Measurements from ENCODE around the gene KCNG1. TPM values are rescaled to one million over a fixed set of nuclear protein-coding genes. Genes with fewer than 3 reads are reported as not detected.

Gene KCNG1
- total and polyA plus RNA-seq, 2 of the 13 experiments (the other 11 are each of a cell fraction or from before 2014, with no cell fraction given) = not detected

DNA sequence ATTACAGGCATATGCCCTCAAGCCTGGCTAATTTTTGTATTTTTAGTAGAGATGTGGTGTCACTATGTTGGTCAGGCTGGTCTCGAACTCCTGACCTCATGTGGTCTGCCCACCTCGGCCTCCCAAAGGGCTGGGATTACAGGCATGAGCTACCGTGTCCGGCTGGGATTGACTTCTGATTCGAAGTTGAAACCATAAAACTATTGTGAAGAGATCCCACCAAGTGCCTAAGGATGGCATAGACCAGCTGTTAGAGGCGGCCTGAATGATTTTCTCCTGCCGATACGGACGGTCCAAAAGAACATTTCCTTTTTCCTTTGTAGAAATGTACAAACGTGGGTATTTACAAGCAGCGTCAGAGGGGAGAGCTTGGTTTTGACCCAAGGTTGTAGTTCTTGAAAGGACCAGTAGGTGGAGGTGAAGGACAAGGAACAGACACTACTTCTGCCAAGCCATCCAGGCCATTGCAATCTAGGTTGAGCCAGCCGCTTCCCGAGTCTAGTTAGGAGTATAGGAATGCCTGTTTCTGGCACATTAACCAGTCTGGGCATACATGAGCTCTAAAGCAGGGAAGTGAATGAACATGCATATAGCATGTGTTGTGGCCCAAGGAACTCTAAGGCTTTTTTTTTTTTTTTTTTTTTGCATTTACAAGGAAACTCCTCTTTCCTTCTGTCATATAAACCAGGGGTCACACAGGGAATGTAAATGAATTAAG, 35.3 kb downstream of the KCNG1 start (continued):
- TF ChIP-seq, protein P1, sequence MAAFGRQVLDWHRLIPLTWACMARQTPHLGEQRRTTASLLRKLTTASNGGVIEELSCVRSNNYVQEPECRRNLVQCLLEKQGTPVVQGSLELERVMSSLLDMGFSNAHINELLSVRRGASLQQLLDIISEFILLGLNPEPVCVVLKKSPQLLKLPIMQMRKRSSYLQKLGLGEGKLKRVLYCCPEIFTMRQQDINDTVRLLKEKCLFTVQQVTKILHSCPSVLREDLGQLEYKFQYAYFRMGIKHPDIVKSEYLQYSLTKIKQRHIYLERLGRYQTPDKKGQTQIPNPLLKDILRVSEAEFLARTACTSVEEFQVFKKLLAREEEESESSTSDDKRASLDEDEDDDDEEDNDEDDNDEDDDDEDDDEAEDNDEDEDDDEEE (CRISPR knock-in tag; IDR thresholded peaks at IDR 0.05) = no peak
- TF ChIP-seq ZNF558 (CRISPR knock-in tag; IDR thresholded peaks at IDR 0.05; ENCODE audit: borderline replicate concordance) (no peak), BCL6 (CRISPR knock-in tag; IDR thresholded peaks at IDR 0.05) (no peak), POLR2AphosphoS2 (IDR thresholded peaks at IDR 0.05; ENCODE audit: low read depth, low read length) (no peak), KAT8 (CRISPR knock-in tag; IDR thresholded peaks at IDR 0.05) (0 out of 2 replicates have a peak, but pooled peaks have one; percentile 27), ZNF225 (CRISPR knock-in tag; IDR thresholded peaks at IDR 0.05) (no peak), XRCC5 (optimal IDR thresholded peaks at IDR 0.05; ENCODE audit: low read length) (peak; percentile 42), FLYWCH1 (CRISPR knock-in tag; IDR thresholded peaks at IDR 0.05) (no peak), NFE2 (CRISPR knock-in tag; IDR thresholded peaks at IDR 0.05) (no peak), GATAD2A (CRISPR knock-in tag; IDR thresholded peaks at IDR 0.05) (peak; percentile 39; the same call in 1 of the 2 replicates), ZNF7 (CRISPR knock-in tag; IDR thresholded peaks at IDR 0.05) (no peak), AKAP8 (CRISPR knock-in tag; IDR thresholded peaks at IDR 0.05) (no peak), ZNF260 (CRISPR knock-in tag; IDR thresholded peaks at IDR 0.05; ENCODE audit: borderline replicate concordance, low read depth) (no peak), RFX3 (CRISPR knock-in tag; IDR thresholded peaks at IDR 0.05) (no peak), ZNF737 (CRISPR knock-in tag; IDR thresholded peaks at IDR 0.05; ENCODE audit: borderline replicate concordance) (no peak), ZNF3 (CRISPR knock-in tag; IDR thresholded peaks at IDR 0.05) (no peak), MAZ (IDR thresholded peaks at IDR 0.05; ENCODE audit: borderline replicate concordance, low read depth, low read length) (no peak), MAZ (CRISPR knock-in tag; IDR thresholded peaks at IDR 0.05; ENCODE audit: low read depth) (no peak), ZNF816 (CRISPR knock-in tag; IDR thresholded peaks at IDR 0.05; ENCODE audit: borderline replicate concordance) (no peak), RBM22 (optimal IDR thresholded peaks at IDR 0.05; ENCODE audit: low read length) (no peak), ERF (CRISPR knock-in tag; IDR thresholded peaks at IDR 0.05) (no peak), SP5 (CRISPR knock-in tag; IDR thresholded peaks at IDR 0.05; ENCODE audit: borderline replicate concordance, low read depth) (0 out of 2 replicates have a peak, but pooled peaks have one; percentile 20), ZFP36L1 (CRISPR knock-in tag; IDR thresholded peaks at IDR 0.05) (no peak)
- TF ChIP-seq, protein P2, sequence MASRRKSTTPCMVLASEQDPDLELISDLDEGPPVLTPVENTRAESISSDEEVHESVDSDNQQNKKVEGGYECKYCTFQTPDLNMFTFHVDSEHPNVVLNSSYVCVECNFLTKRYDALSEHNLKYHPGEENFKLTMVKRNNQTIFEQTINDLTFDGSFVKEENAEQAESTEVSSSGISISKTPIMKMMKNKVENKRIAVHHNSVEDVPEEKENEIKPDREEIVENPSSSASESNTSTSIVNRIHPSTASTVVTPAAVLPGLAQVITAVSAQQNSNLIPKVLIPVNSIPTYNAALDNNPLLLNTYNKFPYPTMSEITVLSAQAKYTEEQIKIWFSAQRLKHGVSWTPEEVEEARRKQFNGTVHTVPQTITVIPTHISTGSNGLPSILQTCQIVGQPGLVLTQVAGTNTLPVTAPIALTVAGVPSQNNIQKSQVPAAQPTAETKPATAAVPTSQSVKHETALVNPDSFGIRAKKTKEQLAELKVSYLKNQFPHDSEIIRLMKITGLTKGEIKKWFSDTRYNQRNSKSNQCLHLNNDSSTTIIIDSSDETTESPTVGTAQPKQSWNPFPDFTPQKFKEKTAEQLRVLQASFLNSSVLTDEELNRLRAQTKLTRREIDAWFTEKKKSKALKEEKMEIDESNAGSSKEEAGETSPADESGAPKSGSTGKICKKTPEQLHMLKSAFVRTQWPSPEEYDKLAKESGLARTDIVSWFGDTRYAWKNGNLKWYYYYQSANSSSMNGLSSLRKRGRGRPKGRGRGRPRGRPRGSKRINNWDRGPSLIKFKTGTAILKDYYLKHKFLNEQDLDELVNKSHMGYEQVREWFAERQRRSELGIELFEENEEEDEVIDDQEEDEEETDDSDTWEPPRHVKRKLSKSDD (CRISPR knock-in tag; IDR thresholded peaks at IDR 0.05; ENCODE audit: low read depth) = no peak
- TF ChIP-seq, protein P3, sequence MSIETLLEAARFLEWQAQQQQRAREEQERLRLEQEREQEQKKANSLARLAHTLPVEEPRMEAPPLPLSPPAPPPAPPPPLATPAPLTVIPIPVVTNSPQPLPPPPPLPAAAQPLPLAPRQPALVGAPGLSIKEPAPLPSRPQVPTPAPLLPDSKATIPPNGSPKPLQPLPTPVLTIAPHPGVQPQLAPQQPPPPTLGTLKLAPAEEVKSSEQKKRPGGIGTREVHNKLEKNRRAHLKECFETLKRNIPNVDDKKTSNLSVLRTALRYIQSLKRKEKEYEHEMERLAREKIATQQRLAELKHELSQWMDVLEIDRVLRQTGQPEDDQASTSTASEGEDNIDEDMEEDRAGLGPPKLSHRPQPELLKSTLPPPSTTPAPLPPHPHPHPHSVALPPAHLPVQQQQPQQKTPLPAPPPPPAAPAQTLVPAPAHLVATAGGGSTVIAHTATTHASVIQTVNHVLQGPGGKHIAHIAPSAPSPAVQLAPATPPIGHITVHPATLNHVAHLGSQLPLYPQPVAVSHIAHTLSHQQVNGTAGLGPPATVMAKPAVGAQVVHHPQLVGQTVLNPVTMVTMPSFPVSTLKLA (IDR thresholded peaks at IDR 0.05) = no peak
